Omental fat pad (tissue), 4 donors: ENCODE measurements around the gene PEF1. TPM values are rescaled to one million over a fixed set of nuclear protein-coding genes. Genes with fewer than 3 reads are reported as not detected.

Experiments used
- ATAC-seq: fragments of 150-250 bp; one replicate; pipeline ENCODE4 v1.9.1; 2016; ENCODE audit warnings: mild to moderate bottlenecking, moderate library complexity; ENCODE audit not compliant: low FRiP score
- DNase-seq: peaks from one replicate; pipeline ENCODE4 v3.0.0-alpha.2; 2019; ENCODE audit warnings: low spot score
- CTCF ChIP-seq, 3 donors: fragments of 450-650 bp; IDR thresholded peaks; one replicate each; pipeline ENCODE4 v1.5.1; 2016 to 2017; ENCODE audit warnings: antibody characterized with exemption in 3 of 3, mild to moderate bottlenecking in 3 of 3, moderate library complexity in 2 of 3
- total RNA-seq, 4 donors: library from RNA; depleted of rRNA; stranded (reverse); fragments of >200 nt; gene quantifications; one replicate each; pipeline ENCODE4 v1.1.0, GENCODE V29; 2016

PEF1 gene
- total RNA-seq, 4 donors from 2014 or later, result 54.7 to 73.5 (median 67.3) TPM

- no peak for TF ChIP-seq CTCF (IDR thresholded peaks at IDR 0.05)
- ATAC-seq, result no peak
- DNase-seq, result no peak
These were observed 62.6 kb downstream of the PEF1 start for GRCh38 chr1:31581821-31582810.

DNA sequence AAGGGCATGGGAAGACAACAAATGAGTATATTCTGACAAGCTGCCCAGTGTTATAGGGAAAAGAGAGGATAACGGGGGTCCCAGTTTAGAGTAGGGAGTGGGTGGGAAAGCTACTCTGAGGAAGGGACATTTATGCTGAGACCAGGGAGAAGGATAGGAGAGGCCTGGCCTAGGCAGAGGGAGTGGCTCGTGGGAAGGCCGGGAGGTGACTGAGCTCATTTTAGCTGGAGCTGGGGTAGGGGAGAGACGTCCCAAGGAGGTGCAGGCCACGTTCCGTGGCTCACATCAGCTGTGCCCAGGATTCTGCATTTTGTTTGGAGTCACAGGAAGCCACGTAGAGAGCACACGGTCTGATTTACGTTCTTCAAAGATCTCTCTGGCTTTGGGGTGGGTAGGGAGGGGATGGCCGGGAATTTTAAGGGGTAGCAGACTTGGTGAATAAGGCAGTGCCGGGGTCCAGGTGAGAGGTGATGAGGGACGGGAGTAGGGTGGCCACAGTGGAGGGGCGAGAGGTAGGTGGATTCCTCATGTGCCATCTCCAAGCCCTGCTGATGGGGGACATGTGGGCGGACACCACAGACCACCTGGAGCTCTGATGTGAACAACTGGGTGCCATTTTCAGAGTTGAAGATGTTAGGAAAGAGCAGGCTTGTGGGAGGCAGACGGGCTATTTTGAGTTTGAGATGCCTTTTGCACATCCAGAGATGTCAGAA is 63.6 kb downstream of the PEF1 start:
- ATAC-seq (no peak), DNase-seq (no peak)
- no peak for TF ChIP-seq CTCF (IDR thresholded peaks at IDR 0.05)

GRCh38 chr1:31580513-31580870 is 64.2 kb downstream of the PEF1 start:
- DNase-seq (no peak), ATAC-seq (no peak)
- no peak for TF ChIP-seq CTCF (IDR thresholded peaks at IDR 0.05)

Other genes starting within 250 kb of the PEF1 start
- gene SERINC2, start 231.7 kb downstream of the PEF1 start, total RNA-seq, result 10 to 100 TPM in 1 of 4 donors, 1 to 10 TPM in 3; 2.2 to 12.2 (median 5.4) TPM
- 100 to 1,000 TPM in 3 of 4 donors, 10 to 100 TPM in 1; 89.7 to 661 (median 197) TPM for gene TINAGL1, start 68.4 kb downstream of the PEF1 start, total RNA-seq
- gene HCRTR1, start 27.2 kb downstream of the PEF1 start, total RNA-seq, result 1 to 10 TPM in 1 of 4 donors, not detected in 3; 1.6 TPM
- 10 to 100 TPM; 17.4 to 69.2 (median 21.7) TPM for gene COL16A1, start 59.1 kb upstream of the PEF1 start, total RNA-seq
- gene ADGRB2, start 119.5 kb upstream of the PEF1 start, total RNA-seq, result 1 to 10 TPM in 3 of 4 donors, under 1 TPM in 1; 0.79 to 7.5 (median 3.3) TPM
- 10 to 100 TPM in 2 of 4 donors, under 1 TPM in 1, not detected in 1; 0.63 to 23.9 (median 23.2) TPM for gene SPOCD1, start 171.1 kb upstream of the PEF1 start, total RNA-seq